GM10248 (cell line): ENCODE measurements around the gene BACH2.
"Not testable (repeated sequence)": the region's sequence is repeated elsewhere in the genome, so short reads cannot be mapped to it uniquely, and the experiment has no call there.

Experiments
- CTCF ChIA-PET: fragments of 300-600 bp; sonication (Branson Sonifier 250); formaldehyde crosslinking; extraction: SDS; loops from one replicate; lab custom pipeline; 2021; ENCODE audit warnings: antibody characterized with exemption; lab: Yijun Ruan, JAX
- POLR2A ChIA-PET: fragments of 350-650 bp; sonication (Branson Sonifier 250); formaldehyde crosslinking; extraction: SDS; loops from one replicate; lab custom pipeline; 2020; ENCODE audit warnings: antibody characterized with exemption; lab: Yijun Ruan, JAX
- DNase-seq: peaks from one replicate; pipeline ENCODE4 v3.0.0; 2012; ENCODE audit errors: extremely low spot score
- TF ChIP-seq, protein P1 (sequence below): IDR thresholded peaks from 2 replicates; pipeline ENCODE4 v1.5.1; 2012; ENCODE audit warnings: mild to moderate bottlenecking, low read depth; ENCODE audit errors: extremely low read depth, missing control alignments, control extremely low read depth

The BACH2 gene

DNA sequence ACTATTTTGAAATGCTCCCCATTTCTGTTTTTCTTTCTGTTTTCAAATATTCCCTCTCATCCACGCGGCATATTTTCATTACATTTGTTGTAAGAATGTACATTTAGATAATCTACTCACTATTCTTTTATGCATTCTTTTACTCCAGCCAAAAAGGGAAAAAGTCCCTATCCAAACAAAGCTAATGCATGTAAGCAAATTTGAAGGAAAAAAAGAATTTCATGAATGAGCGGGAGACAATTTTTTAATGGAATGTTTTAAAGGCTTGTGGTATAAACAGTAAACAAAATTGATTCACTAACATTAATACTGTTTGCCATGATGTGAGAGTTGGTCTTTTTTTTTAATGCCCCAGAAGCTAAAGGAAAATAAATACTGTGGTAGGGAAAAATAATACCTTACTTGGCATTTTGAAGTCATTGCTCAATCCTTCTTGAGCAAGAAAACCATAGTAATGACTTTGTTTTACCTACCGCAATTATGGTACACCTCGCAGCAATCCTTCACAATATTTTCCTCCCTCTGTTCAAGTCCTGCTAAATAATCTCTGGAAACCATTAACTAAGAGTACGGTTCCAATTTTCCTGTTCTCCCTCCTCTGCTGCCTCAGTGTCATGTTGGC, 79.0 kb downstream of the BACH2 start:
- ChIA-PET POLR2A (no interaction called here), CTCF (interaction anchor here (1.4 to 1.9 kb wide), 2 partner anchors 8 to 21 kb away, joined by 4 to 7 read pairs; no protein-coding TSS in a partner anchor)
- no peak for DNase-seq
- TF ChIP-seq, protein P1, sequence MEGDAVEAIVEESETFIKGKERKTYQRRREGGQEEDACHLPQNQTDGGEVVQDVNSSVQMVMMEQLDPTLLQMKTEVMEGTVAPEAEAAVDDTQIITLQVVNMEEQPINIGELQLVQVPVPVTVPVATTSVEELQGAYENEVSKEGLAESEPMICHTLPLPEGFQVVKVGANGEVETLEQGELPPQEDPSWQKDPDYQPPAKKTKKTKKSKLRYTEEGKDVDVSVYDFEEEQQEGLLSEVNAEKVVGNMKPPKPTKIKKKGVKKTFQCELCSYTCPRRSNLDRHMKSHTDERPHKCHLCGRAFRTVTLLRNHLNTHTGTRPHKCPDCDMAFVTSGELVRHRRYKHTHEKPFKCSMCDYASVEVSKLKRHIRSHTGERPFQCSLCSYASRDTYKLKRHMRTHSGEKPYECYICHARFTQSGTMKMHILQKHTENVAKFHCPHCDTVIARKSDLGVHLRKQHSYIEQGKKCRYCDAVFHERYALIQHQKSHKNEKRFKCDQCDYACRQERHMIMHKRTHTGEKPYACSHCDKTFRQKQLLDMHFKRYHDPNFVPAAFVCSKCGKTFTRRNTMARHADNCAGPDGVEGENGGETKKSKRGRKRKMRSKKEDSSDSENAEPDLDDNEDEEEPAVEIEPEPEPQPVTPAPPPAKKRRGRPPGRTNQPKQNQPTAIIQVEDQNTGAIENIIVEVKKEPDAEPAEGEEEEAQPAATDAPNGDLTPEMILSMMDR: no peak

DNA sequence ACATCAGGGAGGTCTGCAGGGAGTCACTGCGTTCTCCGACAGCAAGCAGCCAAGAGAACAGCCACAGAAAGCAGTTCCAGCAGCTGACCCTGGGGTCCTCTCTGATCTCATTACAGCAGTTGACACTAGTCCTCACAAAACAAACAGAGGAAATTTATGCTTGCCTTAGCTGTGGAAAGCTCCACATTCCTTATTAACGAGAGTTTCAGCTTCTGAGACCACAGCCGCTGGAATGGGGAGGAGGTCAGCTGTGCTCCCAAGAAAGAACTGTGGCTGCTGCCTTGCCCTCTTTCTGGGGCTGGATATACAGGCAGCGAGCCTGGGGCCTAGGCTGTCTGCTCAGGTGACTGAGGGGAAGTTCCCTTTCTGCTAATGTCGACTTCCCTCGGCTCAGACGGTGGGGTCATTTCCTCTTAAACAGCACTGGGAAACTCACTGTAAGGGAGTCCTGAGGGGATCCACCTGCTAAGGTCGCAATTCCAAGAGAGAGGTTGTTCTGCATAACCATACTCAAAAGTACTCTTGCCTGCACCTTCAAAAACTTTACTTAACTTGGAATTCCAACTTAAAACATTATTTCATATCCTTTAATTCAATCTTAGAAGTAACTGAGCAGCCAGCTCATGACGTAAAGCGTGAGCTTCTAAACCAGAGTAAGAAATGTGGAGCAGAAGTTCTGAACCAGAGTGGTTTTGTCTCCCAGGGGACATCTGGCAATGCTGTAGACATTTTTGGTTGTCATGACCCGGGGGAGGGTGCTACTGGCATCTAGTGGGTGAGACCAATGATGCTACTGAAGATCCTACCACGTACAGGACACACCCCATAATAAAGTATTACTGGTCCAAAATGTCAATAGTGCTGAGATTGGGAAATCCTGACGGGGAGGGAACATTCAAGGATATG, 80.3 kb downstream of the BACH2 start:
- no peak for DNase-seq
- CTCF ChIA-PET: interaction anchor here (1.6 to 1.9 kb wide), 2 partner anchors 9 to 15 kb away, joined by 5 to 7 read pairs; no protein-coding TSS in a partner anchor
- POLR2A ChIA-PET: no interaction called here
- TF ChIP-seq, protein P1: no peak

- no peak for DNase-seq
- ChIA-PET POLR2A (no interaction called here), CTCF (interaction anchor here (1.2 to 1.7 kb wide), 3 partner anchors 9 to 178 kb away, joined by 3 to 5 read pairs (median 4); no protein-coding TSS in a partner anchor)
- TF ChIP-seq, protein P1: no peak
These were observed 81.7 kb downstream of the BACH2 start for GRCh38 chr6:90214966-90215365.

DNA sequence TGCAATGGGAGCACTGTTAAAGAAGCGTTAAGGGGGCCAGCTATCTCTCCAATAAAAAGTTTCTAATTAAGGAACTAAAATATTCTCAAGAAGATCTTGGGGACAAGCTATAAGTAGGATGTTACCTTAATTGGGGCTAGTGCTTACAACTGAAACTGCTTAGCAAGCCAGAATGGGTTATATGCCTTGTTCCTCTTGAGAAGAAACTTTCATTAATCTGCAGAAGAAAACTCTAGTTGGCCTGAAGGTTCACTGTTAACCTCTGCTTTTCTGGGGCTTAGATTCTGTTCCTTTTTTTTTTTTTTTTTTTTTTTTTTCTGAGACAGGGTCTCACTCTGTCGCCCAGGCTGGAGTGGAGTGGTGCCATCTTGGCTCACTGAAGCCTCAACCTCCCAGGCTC, 82.2 kb downstream of the BACH2 start:
- ChIA-PET POLR2A (no interaction called here), CTCF (interaction anchor here (1.2 to 1.7 kb wide), 2 partner anchors 9 to 179 kb away, joined by 3 to 4 read pairs; no protein-coding TSS in a partner anchor)
- DNase-seq: no peak
- TF ChIP-seq, protein P1: no peak

GRCh38 chr6:90212274-90212673, 84.4 kb downstream of the BACH2 start:
- DNase-seq: no peak
- TF ChIP-seq, protein P1: no peak
- CTCF ChIA-PET: interaction anchor here (1.7 kb wide), 1 partner anchor 93 kb away, joined by 4 read pairs; no protein-coding TSS in a partner anchor
- POLR2A ChIA-PET: no interaction called here

DNA sequence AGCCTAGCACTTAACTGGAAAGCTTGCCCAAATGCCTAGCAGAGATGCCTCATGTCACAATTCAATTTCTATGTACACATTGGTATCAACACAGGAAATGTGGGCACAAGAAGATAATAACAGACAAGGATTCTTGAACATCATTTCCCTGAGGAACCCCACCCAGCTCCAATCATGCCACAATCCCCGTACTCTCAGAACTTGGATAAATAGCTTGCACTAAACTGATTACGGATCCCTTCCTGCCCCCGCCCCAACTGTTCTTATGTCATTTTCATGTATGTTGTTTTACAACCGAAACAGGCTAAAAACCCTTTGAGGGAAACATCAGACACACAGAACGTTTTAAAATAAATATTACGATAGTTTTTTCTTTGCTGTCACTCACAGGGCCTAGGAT, 87.1 kb downstream of the BACH2 start:
- ChIA-PET CTCF (no interaction called here), POLR2A (no interaction called here)
- TF ChIP-seq, protein P1: no peak
- no peak for DNase-seq

- DNase-seq, POLR2A ChIA-PET, CTCF ChIA-PET: not testable (repeated sequence)
These were observed 88.0 kb downstream of the BACH2 start for GRCh38 chr6:90208690-90209089.
